Ascending aorta (tissue), 2 donors: ENCODE measurements around the gene TRAPPC11. TPM values are rescaled to one million over a fixed set of nuclear protein-coding genes. Genes with fewer than 3 reads are reported as not detected.
"Not testable (repeated sequence)": the region's sequence is repeated elsewhere in the genome, so short reads cannot be mapped to it uniquely, and the experiment has no call there.

Experiments
- DNase-seq, 2 donors: peaks; one replicate each; pipeline ENCODE4 v3.0.0-alpha.2; 2019; ENCODE audit warnings: low spot score in 2 of 2
- H3K27ac ChIP-seq, 2 donors: fragments of 200-600 bp; sonication (generic); one replicate each; pipeline ENCODE4 v1.5.1; 2016 to 2017; ENCODE audit warnings: mild to moderate bottlenecking in 1 of 2
- H3K27me3 ChIP-seq: fragments of 200-600 bp; sonication (generic); one replicate; pipeline ENCODE4 v1.5.1; 2017
- H3K36me3 ChIP-seq, 2 donors: fragments of 200-600 bp; sonication (generic); one replicate each; pipeline ENCODE4 v1.5.1; 2016
- H3K4me1 ChIP-seq, 2 donors: fragments of 200-600 bp; sonication (generic); one replicate each; pipeline ENCODE4 v1.5.1; 2016 to 2017; ENCODE audit warnings: mild to moderate bottlenecking in 1 of 2
- H3K4me3 ChIP-seq, 2 donors: fragments of 200-600 bp; sonication (generic); one replicate each; pipeline ENCODE4 v1.5.1; 2016 to 2017; ENCODE audit warnings: mild to moderate bottlenecking in 1 of 2
- H3K9me3 ChIP-seq, 2 donors: fragments of 200-600 bp; sonication (generic); one replicate each; pipeline ENCODE4 v1.5.1; 2016
- intact Hi-C: fragments of 100-400 bp; cut with DNase I; formaldehyde crosslinking; loops from one replicate; pipeline ENCODE4 v1.15.1; 2023
- total RNA-seq: library from RNA; depleted of rRNA; stranded (reverse); fragments of >200 nt; gene quantifications from one replicate; pipeline ENCODE4 v1.1.0, GENCODE V29; 2016
- TF ChIP-seq, protein P1 (sequence below), 3 experiments: fragments of 200-600 bp in 2 of 3; fragments of 450-650 bp in 1 of 3; sonication (generic) in 2 of 3; IDR thresholded peaks; one replicate each; pipeline ENCODE4 v1.5.1; 2016 to 2019; ENCODE audit warnings: antibody characterized with exemption in 3 of 3, mild to moderate bottlenecking in 1 of 3, moderate library complexity in 1 of 3

TRAPPC11 gene
- total RNA-seq, 1 donor from 2014 or later, result 124 TPM

DNA sequence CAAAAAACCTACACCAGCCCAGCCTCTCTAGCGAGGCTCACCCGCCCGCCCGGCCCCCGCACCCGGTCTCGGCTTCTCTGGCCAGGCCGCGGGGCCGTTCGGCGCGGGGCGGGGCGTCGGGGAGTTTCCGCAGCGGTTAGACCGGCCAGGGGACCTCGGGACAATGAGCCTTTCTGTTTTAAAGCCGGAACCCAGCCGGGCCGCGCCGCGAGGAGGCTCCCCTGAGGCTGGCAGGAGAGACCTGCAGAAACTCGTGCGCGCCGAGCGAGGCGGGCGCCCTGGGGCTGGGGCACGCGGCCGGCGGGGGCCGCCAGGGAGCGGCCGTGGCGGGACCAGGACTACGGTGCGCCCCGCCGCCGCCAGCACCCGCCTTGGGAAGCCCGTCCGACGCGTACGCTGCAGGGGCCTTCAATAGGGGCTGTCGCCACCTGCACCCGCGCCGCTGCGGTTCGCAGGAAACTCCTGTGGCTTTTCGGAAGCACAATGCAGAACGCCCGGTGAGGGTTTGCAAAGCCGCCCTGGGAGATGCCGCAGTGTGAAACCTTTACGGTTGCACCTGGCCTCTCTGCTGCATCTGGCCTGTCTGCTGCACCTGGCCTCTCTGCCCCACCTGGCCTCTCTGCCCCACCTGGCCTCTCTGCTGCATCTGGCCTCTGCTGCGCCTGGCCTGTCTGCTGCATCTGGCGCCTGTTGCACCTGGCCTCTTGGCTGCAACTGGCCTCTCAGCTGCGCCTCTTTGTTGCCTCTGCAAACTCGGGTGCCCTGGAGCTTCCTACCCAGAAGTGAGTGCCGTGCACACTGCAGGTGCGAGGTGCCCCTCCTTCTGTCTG lies 63.9 kb downstream of the TRAPPC11 start:
- Histone ChIP-seq H3K27ac (peak overlapping the region in 1 of 2 donors; percentile 2), H3K4me3 (peak overlapping the region; percentile 64 to 70), H3K4me1 (peaks cover 0 to 3% of the 10 kb centered on the region in 2 donors), H3K9me3 (no peaks in the 10 kb centered on the region), H3K27me3 (no peaks in the 10 kb centered on the region), H3K36me3 (no peaks in the 10 kb centered on the region)
- TF ChIP-seq, protein P1, sequence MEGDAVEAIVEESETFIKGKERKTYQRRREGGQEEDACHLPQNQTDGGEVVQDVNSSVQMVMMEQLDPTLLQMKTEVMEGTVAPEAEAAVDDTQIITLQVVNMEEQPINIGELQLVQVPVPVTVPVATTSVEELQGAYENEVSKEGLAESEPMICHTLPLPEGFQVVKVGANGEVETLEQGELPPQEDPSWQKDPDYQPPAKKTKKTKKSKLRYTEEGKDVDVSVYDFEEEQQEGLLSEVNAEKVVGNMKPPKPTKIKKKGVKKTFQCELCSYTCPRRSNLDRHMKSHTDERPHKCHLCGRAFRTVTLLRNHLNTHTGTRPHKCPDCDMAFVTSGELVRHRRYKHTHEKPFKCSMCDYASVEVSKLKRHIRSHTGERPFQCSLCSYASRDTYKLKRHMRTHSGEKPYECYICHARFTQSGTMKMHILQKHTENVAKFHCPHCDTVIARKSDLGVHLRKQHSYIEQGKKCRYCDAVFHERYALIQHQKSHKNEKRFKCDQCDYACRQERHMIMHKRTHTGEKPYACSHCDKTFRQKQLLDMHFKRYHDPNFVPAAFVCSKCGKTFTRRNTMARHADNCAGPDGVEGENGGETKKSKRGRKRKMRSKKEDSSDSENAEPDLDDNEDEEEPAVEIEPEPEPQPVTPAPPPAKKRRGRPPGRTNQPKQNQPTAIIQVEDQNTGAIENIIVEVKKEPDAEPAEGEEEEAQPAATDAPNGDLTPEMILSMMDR (IDR thresholded peaks at IDR 0.05), result no peak
- DNase-seq, result peak in 1 of 2 donors; percentile 76
- intact Hi-C loops, result no loop called here

DNA sequence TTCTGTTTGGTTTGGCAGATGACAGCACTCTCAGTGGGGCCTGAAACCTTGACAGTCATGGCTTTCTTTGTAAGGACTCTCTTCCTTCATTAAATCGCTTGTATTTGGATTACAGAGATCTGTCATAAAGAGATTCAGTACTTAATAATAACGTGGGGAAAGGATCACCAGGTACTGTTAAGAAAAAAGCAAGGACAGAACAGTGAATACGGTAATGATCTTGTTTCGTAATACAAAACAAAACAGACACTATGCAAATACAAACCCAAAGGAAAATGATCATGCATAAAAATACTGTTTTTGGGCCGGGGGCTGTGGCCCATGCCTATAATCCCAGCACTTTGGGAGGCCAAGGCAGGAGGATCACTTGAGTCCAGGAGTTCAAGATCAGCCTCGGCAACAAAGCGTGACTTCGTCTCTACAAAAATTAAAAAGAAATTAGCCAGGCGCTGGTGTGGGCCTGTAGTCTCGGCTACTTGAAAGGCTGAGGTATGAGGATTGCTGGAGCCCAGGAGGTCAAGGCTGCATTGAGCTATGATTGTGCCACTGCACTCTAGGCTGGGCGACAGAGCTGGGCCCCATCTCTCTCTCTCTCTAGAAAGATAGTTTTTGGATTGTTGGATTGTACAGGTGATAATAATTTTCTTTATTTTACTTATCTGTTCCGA lies 64.6 kb downstream of the TRAPPC11 start:
- Histone ChIP-seq H3K27ac (no peak overlapping the region), H3K27me3 (no peaks in the 10 kb centered on the region), H3K9me3 (no peaks in the 10 kb centered on the region), H3K4me3 (peak overlapping the region; percentile 64 to 70), H3K36me3 (no peaks in the 10 kb centered on the region), H3K4me1 (peaks cover 0 to 3% of the 10 kb centered on the region in 2 donors)
- intact Hi-C loops, result no loop called here
- no peak for DNase-seq
- TF ChIP-seq, protein P1 (IDR thresholded peaks at IDR 0.05), result no peak

DNA sequence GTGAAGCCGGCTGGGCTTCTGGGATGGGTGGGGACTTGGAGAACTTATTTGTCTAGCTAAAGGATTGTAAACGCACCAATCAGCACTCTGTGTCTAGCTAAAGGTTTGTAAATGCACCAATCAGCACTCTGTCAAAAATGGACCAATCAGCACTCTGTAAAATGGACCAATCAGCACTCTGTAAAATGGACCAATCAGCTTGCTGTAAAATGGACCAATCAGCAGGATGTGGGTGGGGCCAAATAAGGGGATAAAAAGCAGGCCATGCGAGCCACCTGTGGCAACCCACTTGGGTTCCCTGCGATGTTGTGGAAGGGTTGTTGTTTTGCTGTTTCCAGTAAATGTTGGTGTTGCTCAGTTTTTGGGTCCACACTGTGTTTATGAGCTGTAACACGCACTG lies 66.5 kb downstream of the TRAPPC11 start:
- H3K27me3 ChIP-seq, H3K36me3 ChIP-seq, DNase-seq, H3K9me3 ChIP-seq, intact Hi-C loops, H3K4me3 ChIP-seq, H3K4me1 ChIP-seq, H3K27ac ChIP-seq: not testable (repeated sequence)

DNA sequence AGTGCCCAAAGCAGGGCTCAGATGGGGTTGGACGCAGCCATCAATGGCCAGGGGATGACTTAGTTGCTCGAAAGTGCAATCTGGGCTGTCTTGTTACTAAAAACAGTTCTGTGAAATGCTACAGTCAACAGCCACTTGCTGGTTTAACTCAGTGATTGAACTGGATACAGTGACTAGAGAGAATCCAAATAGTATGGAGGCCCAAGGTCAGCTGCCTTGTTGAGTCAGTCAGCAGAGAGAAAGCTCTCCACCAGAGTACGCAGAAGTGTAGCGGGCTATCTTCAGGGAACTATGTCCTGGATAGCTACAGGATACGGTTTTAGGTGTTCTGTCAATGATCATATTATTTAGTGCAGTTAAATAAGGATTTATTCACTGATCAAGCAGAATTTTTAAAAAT lies 68.4 kb downstream of the TRAPPC11 start:
- intact Hi-C loops, result no loop called here
- H3K4me1 ChIP-seq, result no peaks in the 10 kb centered on the region
- TF ChIP-seq, protein P1 (IDR thresholded peaks at IDR 0.05), result no peak
- H3K27me3 ChIP-seq, result no peaks in the 10 kb centered on the region
- no peaks in the 10 kb centered on the region for H3K9me3 ChIP-seq
- H3K36me3 ChIP-seq, result no peaks in the 10 kb centered on the region
- DNase-seq, result no peak
- no peak overlapping the region for H3K4me3 ChIP-seq
- H3K27ac ChIP-seq, result no peak overlapping the region

DNA sequence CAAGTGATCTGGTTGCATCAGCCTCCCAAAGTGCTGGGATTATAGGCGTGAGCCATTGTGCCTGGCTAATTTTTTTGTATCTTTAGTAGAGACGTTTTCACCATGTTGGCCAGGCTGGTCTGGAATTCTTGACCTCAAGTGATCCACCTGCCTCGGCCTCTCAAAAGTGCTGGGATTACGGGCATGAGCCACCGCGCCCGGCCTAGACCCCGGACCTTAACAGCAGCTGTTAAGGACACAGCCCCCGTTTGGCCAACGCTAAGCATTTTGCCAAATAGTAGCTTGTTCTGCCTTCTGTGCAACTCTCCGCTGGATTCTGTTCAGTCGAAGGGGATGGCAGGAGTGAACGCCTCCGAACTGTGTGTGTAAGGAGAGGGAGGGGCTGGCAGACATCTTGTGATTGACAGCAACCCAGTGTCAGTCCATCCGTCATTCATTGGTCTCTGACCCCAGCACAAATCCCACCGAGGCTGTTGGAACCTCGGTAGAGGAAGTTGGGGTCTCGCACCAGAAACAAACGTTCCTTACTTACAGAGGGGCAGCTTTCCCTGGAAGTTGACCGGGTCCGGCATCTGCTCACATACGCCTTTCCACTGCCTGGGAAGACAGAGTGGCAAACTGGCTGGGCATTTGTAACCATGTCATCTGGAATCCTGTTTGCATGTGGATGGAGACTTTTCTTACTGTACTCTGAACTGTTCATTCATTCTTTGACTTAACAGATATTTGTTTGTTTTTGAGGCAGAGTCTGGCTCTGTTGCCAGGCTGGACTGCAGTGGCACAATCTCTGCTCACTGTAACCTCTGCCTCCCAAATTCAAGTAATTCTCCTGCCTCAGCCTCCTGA lies 69.4 kb downstream of the TRAPPC11 start:
- H3K4me1 ChIP-seq, result no peaks in the 10 kb centered on the region
- H3K27me3 ChIP-seq, result no peaks in the 10 kb centered on the region
- no peak overlapping the region for H3K4me3 ChIP-seq
- no peak overlapping the region for H3K27ac ChIP-seq
- intact Hi-C loops, result no loop called here
- TF ChIP-seq, protein P1 (IDR thresholded peaks at IDR 0.05), result no peak
- no peaks in the 10 kb centered on the region for H3K36me3 ChIP-seq
- H3K9me3 ChIP-seq, result no peaks in the 10 kb centered on the region
- no peak for DNase-seq
